M059J (cell line): ENCODE results near the gene CXCL3. TPM values are rescaled to one million over a fixed set of nuclear protein-coding genes. Genes with fewer than 3 reads are reported as not detected.
A peak's percentile ranks its signal among the peaks of the same experiment; 100 is the strongest.
"Not testable (repeated sequence)": the region's sequence is repeated elsewhere in the genome, so short reads cannot be mapped to it uniquely, and the experiment has no call there.

Experiments
- DNase-seq: peaks from one replicate; pipeline ENCODE4 v3.0.0-alpha.2; 2012; ENCODE audit warnings: low read depth
- total RNA-seq: library from RNA; depleted of rRNA; stranded (reverse); fragments of >200 nt; shearing (Covaris generic); gene quantifications from 2 replicates; pipeline ENCODE4 v1.2.3, GENCODE V29; 2014; rRNA removed

CXCL3 gene
- 0.81 and 6.3 TPM in 2 replicates for total RNA-seq

DNA sequence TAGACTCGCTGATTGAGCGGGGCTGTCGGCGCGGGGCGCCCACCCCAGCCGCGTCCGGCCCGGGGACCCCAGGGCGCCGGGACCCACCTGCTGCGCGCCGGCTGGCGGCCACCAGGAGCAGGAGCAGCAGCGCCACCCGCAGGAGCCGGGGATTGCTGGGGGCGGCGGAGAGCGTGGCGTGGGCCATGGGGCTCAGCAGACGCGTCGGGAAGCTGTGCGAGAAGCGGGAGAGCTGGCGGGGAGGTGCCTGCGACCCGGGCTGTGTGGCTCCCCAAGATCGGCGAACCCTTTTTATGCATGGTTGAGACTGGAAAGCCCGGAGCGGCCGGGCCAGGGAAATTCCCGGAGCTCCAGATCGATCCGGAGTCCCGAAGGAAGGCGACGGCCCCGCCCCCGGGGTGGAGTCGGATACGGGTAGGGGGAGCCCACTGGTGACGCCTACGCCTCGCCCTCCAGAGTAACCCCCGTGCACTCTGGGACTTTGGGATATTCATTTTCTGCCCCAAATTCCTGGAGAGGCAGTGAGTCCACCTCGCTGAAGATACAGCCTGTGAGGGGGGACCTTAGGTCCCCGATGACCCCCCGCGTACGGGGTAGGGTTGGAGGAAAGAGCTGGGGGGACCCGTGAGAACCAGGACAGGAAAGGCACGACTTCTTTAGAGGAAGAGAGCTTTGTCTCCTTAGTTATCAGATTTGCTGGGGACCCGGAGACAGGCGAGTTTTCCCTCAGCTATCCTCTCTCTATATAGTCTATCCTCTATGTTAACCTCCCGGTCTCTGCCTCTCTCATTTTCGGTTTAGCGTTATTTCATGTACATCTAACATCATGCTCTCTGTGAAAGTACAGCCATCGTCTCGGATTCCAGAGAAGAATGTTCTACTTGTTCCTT, at the start of gene CXCL3:
CXCL3 (minus strand) TSS at position 265 of the 890 bp plus-strand sequence; CDS start at position 187, 78 bp downstream.
- DNase-seq: peak; percentile 61

GRCh38 chr4:74087481-74087880, 49.0 kb upstream of the CXCL3 start:
- no peak for DNase-seq

DNA sequence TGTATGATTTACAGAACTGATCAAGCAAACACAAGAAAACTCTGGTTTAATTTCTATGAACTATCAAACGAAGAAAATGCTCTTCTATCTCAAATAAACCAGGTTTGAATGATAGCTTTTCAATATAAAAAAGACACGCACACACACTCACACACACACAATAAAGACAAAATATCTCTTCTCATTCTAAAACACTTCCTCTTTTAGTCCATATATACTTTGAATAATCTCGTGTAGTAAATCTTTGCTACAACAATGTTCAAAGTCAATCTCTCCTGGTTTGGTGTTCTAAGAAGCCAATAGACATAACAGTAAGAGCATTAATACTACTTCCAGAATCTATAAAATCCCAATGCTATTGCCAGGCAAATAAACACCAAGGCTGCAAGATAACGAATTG, 47.2 kb upstream of the CXCL3 start:
- DNase-seq: no peak

DNA sequence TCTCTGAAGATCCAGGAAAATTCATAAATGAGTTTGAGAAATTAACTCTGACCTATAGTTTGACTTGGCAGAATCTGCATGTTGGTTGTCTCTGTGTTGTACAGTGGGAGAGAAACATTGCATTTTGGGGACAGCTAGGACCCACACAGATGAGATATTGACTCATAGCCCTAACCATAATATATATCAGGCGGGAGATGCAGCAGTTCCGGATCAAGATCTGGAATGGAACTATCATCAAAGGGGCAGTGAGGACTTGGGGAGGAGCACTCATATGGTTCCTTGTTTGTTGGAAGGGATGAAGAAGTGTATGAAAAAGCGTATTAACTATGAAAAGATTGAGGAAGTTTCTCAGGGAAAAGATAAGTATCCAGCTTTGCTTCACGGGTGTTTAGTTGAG, 46.5 kb upstream of the CXCL3 start:
- no peak for DNase-seq

- no peak for DNase-seq
Measured at GRCh38 chr4:74083546-74083945, 45.1 kb upstream of the CXCL3 start.

- DNase-seq: no peak
Measured at GRCh38 chr4:74081035-74081434, 42.5 kb upstream of the CXCL3 start.

DNA sequence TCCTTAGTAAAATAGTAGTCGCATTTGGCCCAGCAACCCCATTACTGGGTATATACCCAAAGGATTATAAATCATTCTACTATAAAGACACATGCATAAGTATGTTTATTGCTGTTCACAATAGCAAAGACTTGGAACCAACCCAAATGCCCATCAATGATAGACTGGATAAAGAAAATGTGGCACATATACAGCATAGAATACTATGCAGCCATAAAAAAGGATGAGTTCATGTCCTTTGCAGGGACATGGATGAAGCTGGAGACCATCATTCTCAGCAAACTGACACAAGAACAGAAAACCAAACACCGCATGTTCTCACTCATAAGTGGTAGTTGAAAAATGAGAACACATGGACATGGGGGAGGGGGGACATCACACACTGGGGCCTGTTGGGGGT, 41.9 kb upstream of the CXCL3 start:
- not testable (repeated sequence) for DNase-seq

DNA sequence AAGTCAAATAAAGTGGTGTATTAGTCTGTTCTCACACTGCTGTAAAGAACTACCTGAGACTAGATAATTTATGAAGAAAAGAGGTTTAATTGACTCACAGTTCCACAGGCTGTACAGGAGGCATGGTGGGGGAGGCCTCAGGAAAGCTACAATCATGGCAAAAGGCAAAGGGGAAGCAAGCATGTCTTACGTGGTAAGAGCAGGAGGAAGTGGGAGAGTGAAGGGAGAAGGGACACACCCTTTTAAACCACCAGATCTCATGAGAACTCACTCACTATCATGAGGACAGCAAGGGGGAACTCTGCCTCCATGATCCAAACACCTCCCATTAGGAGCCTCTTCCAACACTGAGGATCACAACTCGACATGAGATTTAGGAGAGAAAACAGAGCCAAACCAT, 40.5 kb upstream of the CXCL3 start:
- not testable (repeated sequence) for DNase-seq

- no peak for DNase-seq
Measured at GRCh38 chr4:74073358-74073757, 34.9 kb upstream of the CXCL3 start.

DNA sequence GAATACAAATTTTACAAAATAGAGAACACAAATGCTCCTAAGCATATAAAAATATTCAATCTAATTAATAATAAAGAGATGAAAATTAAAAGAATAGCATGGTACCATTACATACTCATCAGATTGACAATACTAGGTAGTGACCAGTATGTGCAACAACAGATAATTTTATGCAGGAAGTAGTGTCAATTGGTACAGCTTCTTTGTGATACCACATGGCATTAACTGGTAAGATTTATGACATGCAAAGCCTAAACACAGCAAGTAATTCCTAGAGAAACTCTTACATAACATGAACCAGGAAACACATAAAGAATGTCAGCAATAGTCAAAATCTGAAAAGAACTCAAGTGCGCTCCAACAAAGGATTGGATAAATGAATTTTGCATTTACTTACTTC, 34.2 kb upstream of the CXCL3 start:
- DNase-seq: no peak

- no peak for DNase-seq
Measured at GRCh38 chr4:74067586-74067985, 29.1 kb upstream of the CXCL3 start.

DNA sequence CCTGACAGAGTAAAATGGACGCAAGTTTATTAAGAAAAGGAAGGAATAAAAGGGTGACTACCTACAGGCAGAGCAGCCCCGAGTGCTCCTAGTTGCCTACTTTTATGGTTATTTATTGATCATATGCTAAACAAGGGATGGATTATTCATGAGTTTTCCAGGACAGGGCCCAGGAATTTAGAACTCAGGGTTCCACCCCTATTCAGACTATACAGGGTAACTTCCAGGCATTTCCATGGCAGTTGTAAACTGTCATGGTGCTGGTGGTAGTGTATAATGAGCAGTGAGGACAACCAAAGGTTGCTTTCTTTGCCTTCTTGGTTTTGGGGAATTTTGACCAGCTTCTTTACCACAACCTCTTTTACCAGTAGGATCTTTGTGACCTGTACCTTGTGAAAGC, 27.7 kb upstream of the CXCL3 start:
- DNase-seq: no peak

DNA sequence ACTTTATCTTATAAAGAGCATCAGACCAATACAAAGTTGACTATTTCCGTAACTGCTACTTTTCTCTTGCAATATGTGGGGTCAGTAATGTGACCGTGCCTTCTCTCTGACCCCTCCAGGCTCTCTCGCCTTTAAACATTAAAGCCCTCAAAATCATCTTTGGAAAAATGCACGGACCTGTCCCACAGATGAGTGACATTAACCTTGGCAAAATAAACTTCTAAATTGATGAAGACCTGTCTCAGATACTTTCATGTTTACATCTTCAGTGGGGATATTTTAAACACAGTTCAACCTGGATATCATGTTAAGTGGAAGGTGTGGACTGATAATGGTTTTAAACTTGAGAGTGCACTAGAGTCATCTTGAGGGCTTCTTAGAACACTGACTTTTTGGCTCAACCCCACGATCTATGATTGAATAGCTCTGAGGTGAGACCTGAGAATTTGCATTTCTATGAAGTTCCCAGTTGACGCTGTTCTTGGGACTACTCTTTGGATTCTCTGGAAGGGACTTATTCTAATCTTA, 26.7 kb upstream of the CXCL3 start:
- no peak for DNase-seq

DNA sequence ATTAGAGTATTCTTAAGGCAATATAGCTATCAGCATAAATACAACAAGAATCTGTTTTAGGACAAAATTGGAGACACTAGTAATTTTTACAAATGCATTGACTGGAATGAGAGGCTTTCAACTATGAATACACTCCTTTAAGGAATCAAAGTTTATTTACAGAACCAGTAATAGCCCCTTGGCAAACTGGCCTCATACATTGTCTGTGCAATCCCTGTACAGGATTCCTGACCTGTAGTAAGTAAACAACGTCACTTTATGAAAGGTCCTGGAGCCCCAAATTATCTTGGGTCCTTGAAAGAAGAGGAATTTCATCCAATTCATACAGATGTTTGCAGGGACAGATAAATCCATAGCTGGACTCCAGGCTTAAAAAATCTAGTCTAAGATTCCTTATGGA, 25.4 kb upstream of the CXCL3 start:
- no peak for DNase-seq

DNA sequence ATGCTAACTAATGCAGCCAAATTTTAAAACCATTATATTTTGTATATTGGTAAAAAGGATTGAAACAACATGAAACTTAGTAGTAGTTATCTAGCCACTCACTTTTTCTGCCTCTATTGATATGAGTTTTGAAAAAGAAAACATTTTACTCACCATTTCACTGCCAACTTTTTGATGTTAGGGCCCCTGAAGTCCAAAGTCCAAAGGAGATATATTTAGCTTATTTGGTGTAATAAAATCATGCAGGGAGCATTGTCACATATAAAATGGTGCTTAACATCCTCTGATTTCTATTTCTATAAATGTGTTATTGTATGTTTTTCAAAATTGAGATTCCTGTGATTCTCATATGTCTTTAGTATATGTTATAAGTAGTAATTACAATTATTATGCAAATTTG, 24.5 kb upstream of the CXCL3 start:
- no peak for DNase-seq

DNA sequence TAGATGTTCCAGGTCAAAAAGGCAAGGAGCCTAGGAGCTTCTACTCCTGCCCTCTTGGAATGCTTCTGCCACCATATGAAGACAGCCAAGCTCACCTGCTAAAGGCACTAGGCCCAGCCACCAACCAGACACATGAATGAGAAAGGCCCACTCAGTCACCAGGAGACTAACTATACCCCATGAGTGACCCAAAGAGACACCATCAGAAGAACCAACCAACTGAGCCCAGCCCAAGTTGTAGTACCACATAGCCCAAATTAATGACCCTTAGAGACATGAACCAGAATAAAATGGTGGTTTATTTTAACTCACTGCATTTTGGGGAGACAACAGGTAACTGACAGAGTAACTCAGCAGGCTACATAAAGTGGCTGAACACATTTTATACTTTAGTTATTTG, 22.9 kb upstream of the CXCL3 start:
- no peak for DNase-seq

GRCh38 chr4:74059161-74059829, 20.8 kb upstream of the CXCL3 start:
- DNase-seq: no peak

DNA sequence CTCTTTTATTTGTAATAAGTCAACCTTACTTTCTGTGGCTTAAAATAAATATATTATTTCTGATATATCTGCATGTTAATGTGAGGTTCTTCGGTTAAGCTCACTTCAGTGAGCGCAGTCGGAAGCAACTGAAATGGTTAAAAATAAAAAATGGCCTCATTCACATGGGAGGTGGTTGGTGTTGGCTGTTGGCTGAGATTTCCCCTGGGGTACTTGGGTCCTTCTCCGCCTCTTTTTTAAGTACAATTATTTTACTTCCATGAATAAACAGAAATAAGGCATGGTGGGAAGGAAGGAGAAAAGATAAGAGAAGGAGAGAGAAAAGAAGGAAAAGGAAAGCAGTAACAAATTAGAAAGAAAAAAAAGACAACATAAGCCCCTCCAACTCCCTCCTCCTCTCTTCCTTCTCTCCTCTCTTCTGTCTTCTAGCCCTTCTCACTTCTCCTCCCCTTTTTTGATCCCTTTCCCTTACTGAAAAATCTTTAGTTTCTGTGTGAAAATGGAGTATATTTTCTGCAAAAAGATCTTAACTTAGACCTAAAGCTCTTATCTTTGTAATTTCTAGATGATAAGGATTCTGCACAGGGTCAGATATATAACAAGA, 19.7 kb upstream of the CXCL3 start:
- DNase-seq: no peak

DNA sequence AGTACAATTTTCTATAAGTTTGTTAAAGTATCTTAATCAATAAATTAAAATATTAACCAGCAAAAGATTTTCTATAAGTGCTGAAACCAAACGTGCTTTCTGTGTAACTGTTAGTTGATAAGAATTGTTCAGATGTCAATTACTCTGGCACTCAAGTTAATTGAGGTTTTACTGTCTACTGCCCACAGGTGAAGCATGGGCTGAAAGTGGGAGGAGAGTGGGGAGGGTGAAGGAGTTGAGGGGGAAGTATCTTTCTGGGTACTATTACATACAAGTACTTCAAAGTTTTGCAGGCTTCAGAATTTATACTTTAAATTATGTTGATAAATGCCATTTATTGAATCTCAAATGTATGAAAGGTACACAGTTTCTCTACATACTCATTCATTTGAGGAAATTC, 19.1 kb upstream of the CXCL3 start:
- no peak for DNase-seq

DNA sequence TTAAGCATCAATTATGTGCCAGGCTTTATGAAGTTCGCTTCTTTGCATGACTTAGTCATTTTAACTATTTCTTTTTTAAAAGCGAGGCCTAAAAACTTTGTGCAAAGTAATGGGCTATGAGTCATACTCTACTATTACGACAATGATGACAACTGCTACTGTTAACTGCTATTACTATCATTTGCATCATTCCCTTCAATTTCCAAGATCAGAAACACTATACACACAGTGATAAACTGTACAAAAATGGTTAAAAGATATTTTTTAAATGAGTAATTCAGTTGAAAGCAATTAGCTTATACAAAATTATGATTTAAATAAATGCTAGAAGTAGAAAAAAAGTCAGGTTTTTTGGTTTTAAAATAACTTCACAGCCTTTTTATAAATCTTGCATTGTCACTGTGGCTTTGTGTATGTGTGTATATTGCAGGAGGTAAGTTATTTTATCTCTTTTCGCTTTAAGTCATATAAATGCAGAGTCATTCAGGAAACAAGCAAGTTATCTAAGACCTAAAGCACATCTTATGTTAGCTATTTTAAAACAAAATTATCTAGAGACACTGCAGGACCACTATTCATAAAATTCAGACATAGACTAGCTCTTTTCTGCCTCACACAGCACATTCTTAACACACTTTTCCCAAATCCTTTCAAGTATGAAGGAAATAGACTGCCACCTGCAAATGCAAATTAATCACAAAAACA, 18.5 kb upstream of the CXCL3 start:
- peak; percentile 68 for DNase-seq

DNA sequence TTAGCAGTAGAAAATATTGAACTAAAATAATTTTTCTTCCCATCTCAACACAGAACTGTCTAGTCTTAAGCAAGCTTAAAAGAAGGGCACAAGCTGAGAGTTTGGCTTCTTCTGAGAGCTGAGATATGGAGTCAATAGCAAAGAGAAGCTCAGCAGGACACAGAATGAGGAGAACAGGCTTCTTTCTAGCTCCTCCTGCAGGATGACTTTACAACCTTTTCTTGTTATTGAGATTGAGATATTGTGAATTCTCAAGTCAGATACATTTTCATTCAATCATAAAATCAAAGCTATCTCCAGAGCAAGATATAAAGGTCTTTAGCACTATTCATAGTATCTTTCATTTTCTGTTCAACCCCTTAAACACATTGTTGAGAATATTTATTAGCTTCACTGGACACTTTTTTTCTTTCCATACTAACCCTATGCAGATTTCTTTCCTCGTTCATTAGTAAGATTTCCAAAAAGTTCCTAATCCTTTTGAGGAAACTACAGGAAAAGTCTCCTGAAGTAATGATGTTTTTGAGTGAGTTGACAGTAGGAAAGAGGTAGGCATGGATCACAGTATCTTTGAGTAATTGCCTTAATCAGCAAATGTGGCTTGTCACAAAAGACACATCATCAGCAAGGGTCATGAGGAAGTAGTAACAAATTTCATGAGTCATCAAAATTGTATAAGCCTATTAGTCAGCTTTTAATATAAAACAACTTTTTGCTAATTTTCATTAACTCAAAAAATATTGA, 17.8 kb upstream of the CXCL3 start:
- DNase-seq: peak; percentile 63
